GM13976 (cell line): ENCODE measurements around the gene LYPD6B.

ENCODE experiments used
- DNase-seq: peaks from one replicate; pipeline ENCODE4 v3.0.0; 2012; ENCODE audit warnings: low spot score
- CTCF ChIP-seq: IDR thresholded peaks from 2 replicates; pipeline ENCODE4 v1.5.1; 2012; ENCODE audit warnings: borderline replicate concordance, mild to moderate bottlenecking; ENCODE audit not compliant: insufficient read depth; ENCODE audit errors: extremely low read depth, missing control alignments, control extremely low read depth
- in situ Hi-C: fragments of 300-500 bp; cut with MboI; formaldehyde crosslinking; loops from one replicate; pipeline ENCODE4 v1.12.0; 2022; ENCODE audit warnings: low sequenced_read_pairs, mixed read lengths, inconsistent platforms; ENCODE audit not compliant: unreplicated experiment

Gene LYPD6B

GRCh38 chr2:149064856-149065630 is 26.5 kb downstream of the LYPD6B start:
- in situ Hi-C loops, result no loop called here
- TF ChIP-seq CTCF, result no peak
- no peak for DNase-seq

GRCh38 chr2:149068225-149068995 is 29.9 kb downstream of the LYPD6B start:
- TF ChIP-seq CTCF, result no peak
- in situ Hi-C loops, result no loop called here
- DNase-seq, result no peak

GRCh38 chr2:149068996-149069888 is 30.7 kb downstream of the LYPD6B start:
- DNase-seq, result no peak
- in situ Hi-C loops, result no loop called here
- no peak for TF ChIP-seq CTCF

- DNase-seq, result no peak
- in situ Hi-C loops, result no loop called here
- no peak for TF ChIP-seq CTCF
These were observed 32.3 kb downstream of the LYPD6B start for GRCh38 chr2:149070681-149071320.

- TF ChIP-seq CTCF, result no peak
- in situ Hi-C loops, result no loop called here
- no peak for DNase-seq
These were observed 36.6 kb downstream of the LYPD6B start for GRCh38 chr2:149075105-149075504.

GRCh38 chr2:149075853-149076252 is 37.4 kb downstream of the LYPD6B start:
- TF ChIP-seq CTCF, result no peak
- DNase-seq, result no peak
- in situ Hi-C loops, result no loop called here
